Adipocyte (in vitro differentiated cells): Measurements from ENCODE around the gene PPIE.
"Not testable (repeated sequence)": the region's sequence is repeated elsewhere in the genome, so short reads cannot be mapped to it uniquely, and the experiment has no call there.

ENCODE experiments used
- DNase-seq: peaks from one replicate; pipeline ENCODE4 v3.0.0-alpha.2; 2015; ENCODE audit warnings: low read depth
- H3K27me3 ChIP-seq: replicated peaks from 2 replicates; pipeline ENCODE4 v1.7.0; 2013; ENCODE audit warnings: mild to moderate bottlenecking, low read length, moderate library complexity; ENCODE audit not compliant: control insufficient read depth, insufficient read depth
- H3K36me3 ChIP-seq: 2 replicates; pipeline ENCODE4 v1.7.0; 2013; ENCODE audit warnings: low read length, mild to moderate bottlenecking, moderate library complexity; ENCODE audit not compliant: control insufficient read depth, insufficient read depth, severe bottlenecking
- H3K4me1 ChIP-seq: 2 replicates; pipeline ENCODE4 v1.7.0; 2013; ENCODE audit warnings: mild to moderate bottlenecking, low read length, moderate library complexity; ENCODE audit not compliant: control insufficient read depth, insufficient read depth
- H3K4me3 ChIP-seq: 2 replicates; pipeline ENCODE4 v1.7.0; 2013; ENCODE audit warnings: mild to moderate bottlenecking, low read length, moderate library complexity
- H3K9ac ChIP-seq: 2 replicates; pipeline ENCODE4 v1.7.0; 2013; ENCODE audit warnings: mild to moderate bottlenecking, low read length, moderate library complexity
- H3K9me3 ChIP-seq: 2 replicates; pipeline ENCODE4 v1.7.0; 2013; ENCODE audit warnings: mild to moderate bottlenecking, low read length, moderate library complexity; ENCODE audit not compliant: control insufficient read depth

PPIE gene

DNA sequence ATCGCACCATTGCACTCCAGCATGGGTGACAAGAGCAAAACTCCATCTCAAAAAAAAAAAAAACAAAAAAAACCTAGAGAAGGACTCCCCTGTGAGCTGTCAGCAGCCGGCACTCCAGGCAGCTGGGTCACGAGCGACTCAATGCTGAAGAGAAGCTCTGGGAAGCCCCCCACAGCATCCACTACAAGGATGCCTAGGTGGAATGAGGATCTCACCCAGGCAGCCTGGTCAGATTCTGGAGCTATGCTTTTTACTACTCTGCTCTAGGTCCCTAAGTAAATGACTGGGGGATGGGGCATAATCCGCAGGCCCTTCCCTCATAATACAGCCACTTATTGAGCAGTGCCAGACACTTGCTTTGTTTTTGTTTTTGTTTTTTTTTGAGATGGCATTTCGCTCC lies 43.4 kb downstream of the PPIE start:
- Histone ChIP-seq H3K9ac (no peak overlapping the region), H3K27me3 (peaks cover 41% of the 10 kb centered on the region), H3K4me3 (no peak overlapping the region), H3K4me1 (no peaks in the 10 kb centered on the region), H3K36me3 (no peaks in the 10 kb centered on the region), H3K9me3 (no peaks in the 10 kb centered on the region)
- no peak for DNase-seq

DNA sequence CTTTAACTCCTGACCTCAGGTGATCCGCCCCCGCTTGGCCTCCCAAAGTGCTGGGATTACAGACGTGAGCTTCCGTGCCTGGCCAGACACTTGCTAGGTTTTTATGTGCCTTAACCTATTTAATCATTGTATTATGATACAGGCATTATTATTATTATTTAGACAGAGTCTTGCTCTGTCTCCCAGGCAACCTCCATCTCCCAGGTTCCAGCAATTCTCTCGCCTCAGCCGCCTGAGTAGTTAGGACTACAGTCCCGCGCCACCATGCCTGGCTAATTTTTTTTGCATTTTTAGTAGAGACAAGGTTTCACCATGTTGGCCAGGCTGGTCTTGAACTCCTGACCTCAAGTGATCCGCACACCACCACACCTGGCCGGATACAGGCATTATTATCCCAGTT lies 44.0 kb downstream of the PPIE start:
- H3K27me3 ChIP-seq, result peaks cover 41% of the 10 kb centered on the region
- DNase-seq, H3K4me3 ChIP-seq, H3K9ac ChIP-seq, H3K36me3 ChIP-seq, H3K4me1 ChIP-seq, H3K9me3 ChIP-seq: not testable (repeated sequence)

DNA sequence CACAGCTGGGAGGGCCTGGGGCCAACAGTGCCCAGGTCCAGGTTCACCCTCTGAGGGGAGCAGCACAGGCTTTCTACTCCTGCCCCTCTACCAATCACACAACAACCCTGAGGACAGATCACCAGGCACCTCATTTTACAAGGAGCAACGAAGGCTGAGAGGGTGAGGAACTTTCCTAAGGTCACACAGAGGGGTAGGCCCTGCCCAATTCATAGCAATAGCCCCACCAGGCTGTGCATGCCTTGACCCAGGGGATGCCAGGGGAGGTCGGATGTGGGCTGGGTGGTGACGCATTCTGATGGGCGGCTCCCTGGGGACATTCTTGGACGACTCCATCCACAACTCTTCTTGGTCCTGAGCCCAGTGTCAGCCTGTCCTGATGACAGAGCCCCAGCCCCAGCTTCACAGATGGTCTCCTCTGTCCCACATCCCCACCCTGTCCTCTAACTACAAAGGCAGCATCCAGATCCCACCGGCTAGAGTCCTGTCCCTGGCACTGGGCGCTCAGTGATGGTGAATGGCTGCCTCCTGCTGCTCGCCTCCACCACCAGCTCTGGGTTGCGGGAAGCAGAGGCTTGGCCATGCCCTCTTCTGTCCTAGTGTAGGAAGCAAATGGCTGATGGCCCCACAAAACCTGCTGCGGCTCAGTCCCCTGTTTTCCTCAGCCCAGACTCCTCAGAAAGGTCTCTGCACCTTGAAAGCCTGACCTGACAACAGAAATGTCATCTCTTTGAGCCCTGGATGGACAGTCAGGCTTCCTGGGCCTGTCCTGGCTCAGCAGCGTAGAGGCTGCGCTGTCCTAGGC lies 47.8 kb downstream of the PPIE start:
- not testable (repeated sequence) for H3K9ac ChIP-seq, H3K4me3 ChIP-seq, H3K4me1 ChIP-seq, DNase-seq, H3K9me3 ChIP-seq, H3K36me3 ChIP-seq
- peaks cover 28% of the 10 kb centered on the region for H3K27me3 ChIP-seq

DNA sequence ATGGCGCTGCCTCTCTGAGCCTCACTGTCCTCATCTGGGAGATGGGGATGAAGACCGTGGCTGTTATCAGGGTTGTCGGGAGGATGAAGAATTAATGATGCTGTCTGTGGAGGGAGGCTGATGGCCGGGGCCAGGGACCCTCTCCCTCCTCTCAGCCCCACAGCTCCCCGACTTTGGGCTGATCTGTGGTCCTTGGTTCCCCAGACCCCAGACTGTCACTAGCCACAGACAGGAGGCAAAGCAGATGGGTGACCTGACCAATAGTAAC lies 48.4 kb downstream of the PPIE start:
- not testable (repeated sequence) for H3K36me3 ChIP-seq, H3K9ac ChIP-seq, H3K9me3 ChIP-seq, H3K4me1 ChIP-seq, H3K4me3 ChIP-seq, DNase-seq
- peaks cover 26% of the 10 kb centered on the region for H3K27me3 ChIP-seq

DNA sequence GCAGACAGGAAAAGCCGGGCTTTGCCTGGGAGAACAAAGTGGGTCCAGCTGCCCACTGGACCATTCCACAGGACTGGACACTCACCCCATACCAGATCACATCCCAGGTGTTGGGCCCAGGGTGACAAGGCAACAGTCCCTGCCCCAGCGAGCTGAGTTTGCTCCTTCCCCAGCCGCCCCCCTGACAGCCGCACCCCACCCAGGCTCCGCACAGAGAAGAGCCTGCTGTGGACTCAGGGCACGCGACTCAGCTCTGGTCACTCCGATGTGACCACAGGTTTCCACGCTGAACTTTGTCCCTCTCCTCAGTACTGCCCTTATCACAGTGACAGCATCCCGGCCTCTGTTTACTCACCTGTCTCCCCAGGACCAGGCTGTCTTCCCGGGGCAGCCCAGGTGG lies 48.8 kb downstream of the PPIE start:
- DNase-seq, result no peak
- Histone ChIP-seq H3K4me3 (no peak overlapping the region), H3K9me3 (no peaks in the 10 kb centered on the region), H3K9ac (no peak overlapping the region), H3K36me3 (no peaks in the 10 kb centered on the region), H3K27me3 (peaks cover 27% of the 10 kb centered on the region), H3K4me1 (no peaks in the 10 kb centered on the region)

DNA sequence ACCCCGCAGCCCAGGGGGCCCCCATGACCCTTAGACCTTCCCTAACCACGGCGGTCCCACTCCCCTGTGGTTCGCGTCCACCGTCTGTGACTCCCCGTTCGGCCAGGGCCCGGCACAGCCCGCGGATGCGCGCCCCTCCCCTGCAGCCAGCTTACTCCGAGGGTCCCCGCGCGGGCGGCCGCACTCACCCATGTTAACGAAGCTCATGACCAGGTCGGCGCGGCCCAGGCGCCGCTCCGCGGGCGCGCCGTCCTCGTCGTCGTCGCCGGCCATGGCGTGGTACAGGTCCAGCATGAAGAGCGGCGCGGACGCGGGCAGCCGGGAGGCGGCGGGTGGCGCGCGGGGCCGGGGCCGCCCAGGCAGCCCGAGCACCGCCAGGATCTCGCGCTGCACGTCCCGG lies 49.3 kb downstream of the PPIE start:
- DNase-seq, H3K4me3 ChIP-seq, H3K36me3 ChIP-seq, H3K9me3 ChIP-seq, H3K4me1 ChIP-seq, H3K9ac ChIP-seq: not testable (repeated sequence)
- peaks cover 27% of the 10 kb centered on the region for H3K27me3 ChIP-seq

DNA sequence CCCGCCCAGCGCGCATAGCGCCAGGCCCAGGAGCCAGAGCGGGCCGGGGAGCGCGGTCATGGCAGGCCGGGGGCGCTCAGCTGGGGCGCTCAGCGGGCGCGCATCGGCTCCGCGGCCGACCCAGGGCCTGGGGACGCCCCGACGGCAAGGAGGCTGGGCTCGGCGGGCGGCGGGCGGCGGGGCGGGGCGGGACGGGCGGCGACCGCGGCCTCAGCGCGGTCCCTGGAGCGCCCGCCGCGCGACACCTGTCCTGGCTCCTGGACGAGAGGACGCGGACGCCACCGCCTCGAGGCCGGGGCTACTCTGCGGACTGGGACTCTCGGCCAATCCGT lies 49.7 kb downstream of the PPIE start:
- no peak for DNase-seq
- no peak overlapping the region for H3K4me3 ChIP-seq
- H3K27me3 ChIP-seq, result peaks cover 26% of the 10 kb centered on the region

DNA sequence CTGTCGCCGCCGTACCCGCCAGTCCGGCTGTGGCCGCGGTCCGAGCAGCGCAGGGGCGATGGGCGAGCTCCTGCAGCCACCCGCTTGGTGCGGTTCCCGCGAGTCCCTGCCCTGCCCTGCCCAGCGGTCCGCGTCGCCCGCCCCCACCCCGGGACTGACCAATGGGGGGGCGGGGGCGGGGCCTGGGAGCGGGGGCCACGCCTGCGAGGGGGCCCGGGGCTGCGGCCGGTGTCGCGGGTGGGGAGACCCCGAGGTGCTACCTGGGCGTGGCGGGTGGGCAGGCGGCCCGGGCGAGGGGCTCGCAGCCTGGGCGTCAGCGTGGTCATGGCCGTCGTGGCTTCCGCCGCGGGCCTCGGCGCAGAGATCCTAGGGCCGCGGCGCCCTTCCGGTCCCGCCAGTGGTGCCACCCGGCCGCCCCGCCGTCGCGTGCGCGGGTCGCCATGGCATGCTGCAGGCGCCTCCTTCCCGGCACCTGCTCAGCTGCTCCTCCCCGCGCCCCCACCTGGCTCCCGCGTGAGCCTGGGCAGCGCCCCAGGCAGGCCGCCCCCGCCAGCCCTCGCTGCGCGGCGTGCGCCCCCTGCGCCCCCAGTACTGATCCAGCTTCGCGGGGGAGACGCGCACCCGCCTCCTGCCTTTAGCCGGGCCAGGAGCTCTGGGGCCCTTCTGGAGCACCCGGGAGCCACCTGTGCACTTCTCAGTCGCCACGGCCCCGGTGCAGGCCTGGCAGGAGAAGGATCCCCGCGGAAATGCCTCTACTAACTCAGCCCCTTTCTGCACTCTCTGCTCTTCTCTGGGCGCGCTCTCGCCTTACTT lies 50.3 kb downstream of the PPIE start, which contains the start of gene BMP8B:
TSS of gene BMP8B (minus strand) at position 108 of the 813 bp plus-strand sequence. CDS start 380 bp downstream, outside the sequence.
- H3K4me1 ChIP-seq, result no peaks in the 10 kb centered on the region

More for the DNA sequence above, 49.7 kb downstream of the PPIE start:
- H3K9ac ChIP-seq, result no peak overlapping the region
- no peaks in the 10 kb centered on the region for H3K36me3 ChIP-seq
- H3K9me3 ChIP-seq, result no peaks in the 10 kb centered on the region
- H3K4me1 ChIP-seq, result no peaks in the 10 kb centered on the region

DNA sequence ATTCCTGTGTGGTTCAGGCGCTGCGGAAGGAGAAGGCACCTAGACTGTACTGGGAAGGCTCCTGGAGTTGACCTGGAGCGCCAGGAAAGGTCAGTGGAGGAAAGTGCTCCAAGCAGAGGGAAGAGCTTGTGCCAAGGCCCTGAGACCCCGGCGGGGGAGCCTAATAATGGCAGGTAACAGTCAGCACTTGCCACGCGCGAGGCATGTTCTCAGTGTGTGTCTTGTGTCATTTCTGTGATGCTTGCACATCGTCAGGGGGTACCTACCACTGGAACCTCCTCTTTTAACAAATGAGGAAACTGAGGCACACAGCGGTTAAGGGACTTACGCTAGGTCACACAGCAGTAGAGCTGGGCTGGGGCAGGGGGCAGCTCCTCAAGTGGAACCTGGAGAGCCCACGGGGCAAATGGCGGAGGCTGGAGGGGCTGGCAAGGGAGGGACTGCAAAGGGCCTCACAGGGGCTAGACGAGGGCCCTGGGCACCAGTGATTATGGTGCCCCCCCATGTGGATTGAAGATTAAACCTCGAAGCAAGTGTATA lies 51.0 kb downstream of the PPIE start:
- peaks cover 22% of the 10 kb centered on the region for H3K27me3 ChIP-seq
- no peaks in the 10 kb centered on the region for H3K4me1 ChIP-seq
- no peaks in the 10 kb centered on the region for H3K36me3 ChIP-seq
- H3K9ac ChIP-seq, result no peak overlapping the region
- no peaks in the 10 kb centered on the region for H3K9me3 ChIP-seq
- DNase-seq, result no peak
- no peak overlapping the region for H3K4me3 ChIP-seq

More for the DNA sequence above, 50.3 kb downstream of the PPIE start, which contains the start of gene BMP8B:
- H3K9me3 ChIP-seq, result no peaks in the 10 kb centered on the region
- H3K36me3 ChIP-seq, result no peaks in the 10 kb centered on the region
- H3K9ac ChIP-seq, result no peak within 1 kb of the TSS
- H3K4me3 ChIP-seq, result no peak within 1 kb of the TSS
- H3K27me3 ChIP-seq, result peaks cover 22% of the 10 kb centered on the region
- DNase-seq, result peak; percentile 53

DNA sequence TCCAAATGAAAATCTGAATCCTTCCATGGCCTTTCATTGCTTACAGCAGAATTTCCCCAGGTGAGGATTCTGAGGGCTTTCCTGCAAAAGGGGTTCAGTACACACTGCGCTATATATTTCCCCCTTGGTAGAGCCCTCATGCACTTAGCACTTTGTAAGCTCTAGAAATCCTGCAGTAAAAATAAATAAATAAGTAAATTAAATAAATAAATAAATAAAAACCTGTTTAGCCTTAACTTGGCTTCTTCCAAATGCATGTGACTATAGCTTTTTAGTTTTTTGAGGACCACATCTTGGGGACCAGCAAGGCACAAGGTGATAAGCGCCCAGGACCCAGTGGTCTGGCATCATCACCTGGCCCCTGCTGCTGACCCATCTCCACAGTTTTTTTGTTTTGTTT lies 53.2 kb downstream of the PPIE start:
- Histone ChIP-seq H3K36me3 (no peaks in the 10 kb centered on the region), H3K27me3 (peaks cover 22% of the 10 kb centered on the region)

DNA sequence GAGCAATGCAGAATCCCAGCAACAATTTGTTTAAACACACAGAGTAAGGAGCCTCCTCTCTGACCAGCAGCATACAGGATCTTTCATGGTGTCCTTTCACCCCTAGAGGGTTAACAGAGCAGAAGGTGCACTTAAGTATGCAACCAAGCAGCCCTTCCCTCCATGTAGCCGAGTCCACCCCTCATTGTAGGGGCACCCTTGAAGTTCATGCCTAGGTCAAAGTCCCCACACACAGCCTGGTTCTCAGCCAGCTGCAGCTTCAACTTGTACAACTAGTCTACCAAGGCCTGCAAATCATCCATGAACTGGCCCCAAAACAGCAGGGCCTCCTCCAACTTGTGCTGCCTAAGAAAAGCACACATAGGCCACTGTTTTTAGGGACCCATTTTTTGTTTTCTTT lies 57.0 kb downstream of the PPIE start:
- Histone ChIP-seq H3K9ac (no peak overlapping the region), H3K4me1 (peaks cover 9% of the 10 kb centered on the region), H3K27me3 (peaks cover 12% of the 10 kb centered on the region), H3K4me3 (no peak overlapping the region), H3K36me3 (no peaks in the 10 kb centered on the region), H3K9me3 (no peaks in the 10 kb centered on the region)
- no peak for DNase-seq

More for the DNA sequence above, 53.2 kb downstream of the PPIE start:
- no peak for DNase-seq
- Histone ChIP-seq H3K4me3 (no peak overlapping the region), H3K9ac (no peak overlapping the region), H3K9me3 (no peaks in the 10 kb centered on the region), H3K4me1 (no peaks in the 10 kb centered on the region)
